Measurements from ENCODE around the gene BATF2. TPM values are rescaled to one million over a fixed set of nuclear protein-coding genes. Genes with fewer than 3 reads are reported as not detected.

Gene BATF2
- total and polyA plus RNA-seq, 10 of the 15 experiments (the other 5 are each of a cell fraction or from before 2014, with no cell fraction given): 0.18 to 1.1 (median 0.38) TPM; not detected in 1

DNA sequence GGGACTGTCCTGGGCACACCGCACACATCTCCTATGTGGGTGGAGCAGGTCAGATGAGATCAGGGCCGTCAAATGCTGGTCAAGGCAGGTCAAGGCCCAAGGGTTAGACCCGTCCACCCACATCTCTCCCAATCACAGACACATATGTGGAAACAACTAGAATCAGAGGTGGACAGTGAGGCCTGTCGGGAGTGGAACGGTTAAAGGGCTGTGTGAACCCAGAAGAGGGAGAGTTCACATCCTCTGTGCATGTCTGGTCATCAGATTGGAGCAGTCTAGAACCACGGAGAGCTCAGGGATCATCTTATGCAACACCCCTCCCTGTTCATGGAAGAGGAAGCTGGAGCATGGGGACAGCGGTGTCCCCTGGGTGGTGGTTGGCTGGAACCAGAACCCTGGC is 23.1 kb upstream of the BATF2 start:
- peaks cover 0 to 5% of the 10 kb centered on the region in 2 experiments; a peak in 2 of 4 replicates for H3K36me3 ChIP-seq (ENCODE audit: control insufficient read depth in 2 of 2, insufficient read depth in 2 of 2, low read length in 1 of 2)
- POLR2A ChIA-PET: no interaction called here
- H3K27ac ChIP-seq (ENCODE audit: control insufficient read depth, insufficient read depth): no peak overlapping the region
- RAD21 ChIA-PET (ENCODE audit: unreplicated experiment): no interaction called here
- CTCF ChIA-PET: no interaction called here
- in situ Hi-C loops (cut with MboI): no loop called here
- 85% methylated on average over 7 of the region's 7 CpGs for WGBS (ENCODE audit: insufficient coverage, insufficient replicate concordance, low lambda C conversion rate, missing lambda C conversion rate)
- H3K4me1 ChIP-seq (ENCODE audit: control insufficient read depth, insufficient read depth, low read length): peaks cover 11% of the 10 kb centered on the region
- no peak for TF ChIP-seq EZH2 (IDR thresholded peaks at IDR 0.05; ENCODE audit: borderline replicate concordance, control insufficient read depth, low read depth, low read length)
- no peak for TF ChIP-seq MTA3 (IDR thresholded peaks at IDR 0.05; ENCODE audit: borderline replicate concordance, low read length)
- TF ChIP-seq SRF (IDR thresholded peaks at IDR 0.05; ENCODE audit: low read depth in 2 of 2, low read length in 2 of 2): no peak
- no peak for TF ChIP-seq NKRF (conservative IDR thresholded peaks at IDR 0.05)
- no peak for TF ChIP-seq NRF1 (conservative IDR thresholded peaks at IDR 0.05; ENCODE audit: low read depth, low read length)
- TF ChIP-seq STAT1 (conservative IDR thresholded peaks at IDR 0.05): no peak
- no peak for TF ChIP-seq FOXM1 (IDR thresholded peaks at IDR 0.05; ENCODE audit: low read depth, low read length)
- SMC1A ChIA-PET (ENCODE audit: uncharacterized antibody, unreplicated experiment): no interaction called here
- FAIRE-seq: no peak
- no peak overlapping the region for H3K9ac ChIP-seq (ENCODE audit: control insufficient read depth, insufficient read depth, low read length)
- no peaks in the 10 kb centered on the region; the same call in none of the 2 replicates for H3K79me2 ChIP-seq (ENCODE audit: control insufficient read depth, insufficient read depth, low read length)
- H2AFZ ChIP-seq (ENCODE audit: control insufficient read depth, low read depth, low read length): no peak overlapping the region
- ATAC-seq: no peak
- H3K4me2 ChIP-seq (ENCODE audit: control insufficient read depth, insufficient read depth): no peak overlapping the region
- no TSS peak for BruUV-seq (replicated peaks)
- H4K20me1 ChIP-seq (ENCODE audit: control insufficient read depth, insufficient read depth): no peaks in the 10 kb centered on the region; the same call in 1 of the 2 replicates
- no peaks in the 10 kb centered on the region for H3K9me3 ChIP-seq (replicated peaks; ENCODE audit: control insufficient read depth, insufficient read depth, low read length)
- H3K4me3 ChIP-seq: no peak overlapping the region
- no peak for DNase-seq (ENCODE audit: low read depth, low spot score)
- H3K27me3 ChIP-seq (replicated peaks in 1 of 2; ENCODE audit: control insufficient read depth in 2 of 2, insufficient read depth in 2 of 2, low read length in 1 of 2): no peaks in the 10 kb centered on the region
- intact Hi-C loops (cut with micrococcal nuclease; ENCODE audit: unreplicated experiment): loop anchor here (10.0 kb wide), 1 partner anchor 235 kb away; no protein-coding TSS in a partner anchor
